NCI-H82 (cell line): ENCODE measurements around the gene RAB40C.
A peak's percentile ranks its signal among the peaks of the same experiment; 100 is the strongest.

Experiments
- DNase-seq: peaks from one replicate; lab custom pipeline; 2025; lab: John Stamatoyannopoulos, UW

The RAB40C gene

DNA sequence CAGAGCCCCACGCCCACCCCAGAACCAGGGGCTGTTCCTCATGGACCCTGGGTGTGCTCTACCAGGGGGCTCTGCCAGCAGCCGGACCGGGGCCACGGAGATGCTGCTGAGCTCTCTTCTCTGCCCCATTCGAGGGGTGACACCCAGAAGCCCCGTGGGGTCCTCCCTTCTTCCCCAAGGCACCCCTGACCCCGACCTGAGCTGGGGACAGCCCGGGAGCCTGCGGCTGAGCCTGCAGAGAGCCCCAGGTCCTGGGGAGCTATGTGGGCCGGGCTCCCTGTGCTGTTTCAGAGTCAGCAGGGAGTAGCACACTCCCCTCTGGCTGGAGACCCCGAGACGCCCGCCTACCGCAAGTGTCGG lies 30.9 kb upstream of the RAB40C start:
- DNase-seq = no peak

DNA sequence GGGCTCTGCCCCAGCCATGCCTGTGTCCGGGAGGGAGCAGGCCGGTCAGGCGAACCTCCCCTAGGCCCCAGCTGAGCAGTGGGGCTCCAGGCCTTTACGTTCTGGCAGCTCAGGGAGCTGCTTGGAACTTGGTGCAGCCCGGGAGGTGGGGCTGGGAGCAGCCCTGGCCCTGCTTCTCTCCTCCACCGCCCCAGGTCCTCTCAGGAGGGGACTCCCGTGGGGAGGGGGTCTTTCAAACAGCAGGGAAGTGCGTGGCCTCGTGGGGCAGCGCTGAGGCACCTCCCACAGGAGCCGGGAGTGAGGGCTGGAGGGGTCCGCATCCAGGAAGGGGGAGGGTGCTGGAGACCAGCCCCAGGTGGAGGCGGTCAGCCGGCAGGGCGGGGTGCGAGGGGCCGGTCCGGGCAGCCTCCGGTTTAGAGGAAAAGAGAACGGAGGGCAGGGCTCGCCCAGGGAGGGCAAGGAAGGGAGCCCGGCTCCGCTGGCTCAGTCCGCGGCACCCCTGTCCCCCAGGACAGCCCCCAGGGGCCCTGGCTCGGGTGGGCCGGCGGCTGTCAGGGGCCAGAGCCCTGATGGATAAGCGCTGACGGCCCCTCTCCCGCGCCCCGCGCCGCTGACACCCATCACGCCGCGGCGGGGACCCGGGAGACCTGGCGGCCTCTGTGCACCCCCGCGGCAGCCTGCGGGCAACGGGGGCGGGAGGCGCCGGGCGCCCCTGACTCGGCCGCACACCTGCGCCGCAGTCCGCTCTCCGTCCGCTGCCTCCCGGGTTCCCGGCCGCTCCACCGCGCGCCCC lies 30.3 kb upstream of the RAB40C start:
- DNase-seq = no peak

DNA sequence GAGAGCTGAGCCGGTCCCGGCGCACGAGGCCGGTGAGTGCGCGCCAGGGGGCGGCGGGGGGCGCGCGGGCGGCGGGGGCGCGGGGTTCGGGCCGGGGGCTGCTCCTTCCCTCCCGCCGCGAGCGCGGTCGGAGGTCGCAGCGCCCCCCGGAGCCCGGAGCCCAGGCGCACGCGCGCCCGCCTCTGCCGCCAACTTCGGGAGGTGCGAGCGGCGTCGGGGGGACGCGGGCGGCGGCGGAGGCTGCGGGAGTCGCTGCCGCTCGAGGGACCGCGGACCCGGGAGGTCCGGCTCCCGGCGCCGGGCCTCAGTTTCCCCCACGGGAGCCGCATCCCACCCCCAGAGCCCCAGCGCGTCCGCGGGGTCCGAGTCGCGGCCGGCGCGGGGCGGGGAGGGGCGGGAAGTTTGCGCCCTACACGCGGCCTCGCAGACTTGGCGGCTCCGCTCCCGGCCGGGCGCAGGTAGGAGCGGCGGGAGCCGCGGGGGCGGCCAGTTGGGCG lies 29.6 kb upstream of the RAB40C start, which contains the start of gene PRR35:
TSS of gene PRR35 (plus strand) at position 191 of the 497 bp plus-strand sequence. CDS start 2,901 bp downstream, outside the sequence.
- DNase-seq = no peak

DNA sequence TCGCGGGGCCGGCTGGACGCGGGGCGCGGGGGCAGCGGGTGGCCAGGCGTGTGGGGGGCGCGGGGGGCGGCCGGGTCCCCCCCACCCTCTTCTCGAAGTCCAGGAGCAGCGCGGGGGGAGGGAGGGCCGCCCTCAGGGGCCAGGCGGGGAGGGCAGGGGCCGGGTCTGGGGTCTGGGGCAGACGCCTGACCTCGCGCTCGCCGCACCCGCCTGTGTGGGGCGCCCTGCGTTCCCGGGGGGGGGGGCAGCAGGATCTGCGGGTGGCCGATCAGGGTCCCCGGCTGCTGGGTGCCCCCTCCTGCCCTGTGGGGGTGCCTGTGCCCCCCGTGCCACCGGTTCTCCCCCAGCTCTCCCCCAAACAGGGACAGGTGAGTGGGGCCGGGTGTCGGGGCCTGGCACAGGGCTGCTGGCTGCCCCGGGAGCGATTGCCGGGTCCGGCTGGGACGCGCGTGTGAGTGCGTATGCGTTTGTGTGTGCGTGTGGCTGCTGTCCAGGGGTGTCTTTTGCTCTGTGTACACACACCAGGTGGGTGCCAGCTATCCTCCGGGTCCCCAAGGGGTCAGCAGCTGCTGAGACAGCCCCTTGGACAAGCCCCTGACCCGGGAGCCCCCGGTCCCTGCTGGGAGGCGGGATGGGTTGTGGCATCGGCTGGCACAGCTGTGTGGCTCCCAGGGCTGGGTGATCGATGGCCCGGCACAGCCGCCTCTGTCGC lies 29.0 kb upstream of the RAB40C start:
- no peak for DNase-seq

DNA sequence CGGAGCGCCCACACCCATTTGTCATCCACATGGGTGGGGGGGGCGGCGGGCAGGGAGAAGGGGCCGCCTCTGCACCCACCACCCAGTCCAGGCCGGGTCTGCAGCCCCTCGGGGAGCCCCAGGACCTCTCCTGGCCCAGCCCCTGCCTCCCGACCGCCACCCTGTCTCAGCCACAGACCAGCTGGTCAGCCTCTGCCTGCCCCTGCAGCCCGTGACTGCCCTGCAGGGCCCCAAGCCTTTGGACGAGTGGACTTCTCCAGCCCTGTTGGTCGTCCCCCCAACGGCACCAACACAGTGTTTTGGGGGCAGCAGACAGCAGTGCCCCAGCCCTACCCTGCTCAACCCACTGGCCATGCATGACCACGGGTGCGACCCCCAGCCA lies 28.5 kb upstream of the RAB40C start:
- DNase-seq = no peak

DNA sequence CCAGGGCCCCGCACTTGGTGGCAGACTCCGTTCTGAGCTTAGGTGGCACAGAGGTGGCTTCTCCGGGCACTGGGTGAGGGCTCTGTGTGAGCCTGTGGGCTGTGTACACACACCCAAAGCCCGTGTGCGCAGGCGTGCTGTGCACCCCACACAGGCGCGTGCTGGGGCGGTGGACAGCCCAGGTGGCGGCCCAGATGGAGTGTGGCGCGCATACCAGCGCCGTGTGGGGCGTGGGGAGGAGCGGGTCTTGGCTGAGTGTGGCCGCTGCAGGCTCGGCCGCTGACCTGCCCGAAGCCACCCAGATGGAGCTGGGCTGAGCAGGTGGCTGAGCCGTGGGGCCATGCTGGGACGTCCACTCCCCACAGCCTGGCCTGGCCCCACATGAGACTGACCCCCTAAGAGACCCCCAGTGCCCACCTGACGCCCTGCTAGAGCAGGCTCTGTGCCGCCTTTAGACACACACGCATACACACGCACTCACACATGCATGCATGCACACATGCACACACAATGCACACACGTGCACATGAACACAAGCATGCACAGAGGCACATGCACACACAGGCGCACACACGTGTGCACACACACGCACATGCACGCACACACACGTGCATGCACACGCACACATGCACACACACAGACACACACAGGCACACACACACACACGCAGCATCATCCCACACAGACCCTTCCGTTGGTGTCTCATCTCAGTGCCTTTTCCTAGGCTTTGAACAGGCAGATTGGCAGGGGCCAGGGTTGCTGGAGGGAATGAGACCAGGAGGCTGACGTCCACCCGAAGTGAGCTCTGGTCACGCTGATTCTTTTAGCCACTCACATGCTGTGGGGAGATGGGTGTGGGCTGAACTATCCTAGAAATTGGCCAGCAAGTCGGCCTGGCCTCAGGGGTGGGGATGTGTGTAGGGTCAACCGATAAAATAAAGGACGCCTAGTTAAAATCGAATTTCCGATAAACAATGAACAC lies 27.6 kb upstream of the RAB40C start:
- DNase-seq = peak; percentile 28

DNA sequence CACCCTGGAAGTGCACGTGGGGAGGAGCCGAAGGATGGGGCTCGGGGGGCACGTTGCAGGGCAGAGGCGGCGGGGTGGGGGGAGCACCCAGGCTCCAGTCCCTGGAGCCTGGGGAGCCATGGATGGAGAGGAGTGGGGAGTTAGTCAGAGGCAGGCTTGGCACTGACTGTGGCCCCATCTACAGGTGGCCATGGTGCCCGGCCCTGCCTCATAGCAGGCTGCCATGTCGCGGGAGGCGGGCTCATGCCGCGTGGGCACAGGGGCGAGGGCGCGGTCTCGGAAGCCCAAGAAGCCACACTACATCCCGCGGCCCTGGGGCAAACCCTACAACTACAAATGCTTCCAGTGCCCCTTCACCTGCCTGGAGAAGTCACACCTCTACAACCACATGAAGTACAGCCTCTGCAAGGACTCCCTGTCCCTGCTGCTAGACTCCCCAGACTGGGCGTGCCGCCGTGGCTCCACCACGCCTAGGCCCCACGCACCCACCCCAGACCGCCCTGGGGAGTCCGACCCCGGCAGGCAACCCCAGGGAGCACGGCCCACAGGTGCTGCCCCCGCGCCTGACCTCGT lies 26.7 kb upstream of the RAB40C start:
- no peak for DNase-seq

DNA sequence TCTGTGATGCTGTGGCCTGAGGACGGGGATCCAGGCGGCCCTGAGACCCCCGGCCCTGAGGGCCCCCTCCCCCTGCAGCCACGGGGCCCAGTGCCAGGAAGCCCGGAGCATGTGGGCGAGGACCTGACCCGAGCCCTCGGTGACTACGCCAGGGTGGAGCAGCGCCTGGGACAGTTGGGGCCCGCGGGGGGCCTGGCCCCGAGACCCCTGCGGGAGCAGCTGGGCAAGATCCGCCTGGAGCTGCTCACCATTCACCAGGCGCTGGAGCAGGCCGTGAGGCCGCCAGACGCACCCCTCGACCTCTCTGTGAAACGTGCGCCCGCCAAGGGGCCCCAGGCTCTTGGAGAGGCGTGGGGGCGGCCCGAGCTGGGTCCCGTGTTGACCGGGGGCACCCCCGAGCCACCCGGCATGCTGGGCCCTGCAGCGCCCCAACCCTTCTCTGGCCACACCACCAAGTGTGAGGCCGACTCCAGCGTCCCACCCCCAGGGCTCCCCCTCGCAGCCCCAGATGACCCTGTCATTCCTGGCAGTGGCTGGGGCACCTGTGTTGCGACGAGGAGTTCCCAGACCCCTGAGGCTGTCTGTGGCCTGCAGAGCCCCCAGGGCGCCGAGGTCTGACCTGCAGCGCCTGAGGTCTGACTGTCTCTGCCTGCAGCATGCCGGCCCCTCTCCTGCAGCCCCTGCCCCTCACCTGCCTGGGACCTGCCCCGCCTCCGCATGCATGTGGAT lies 25.0 kb upstream of the RAB40C start:
- no peak for DNase-seq

DNA sequence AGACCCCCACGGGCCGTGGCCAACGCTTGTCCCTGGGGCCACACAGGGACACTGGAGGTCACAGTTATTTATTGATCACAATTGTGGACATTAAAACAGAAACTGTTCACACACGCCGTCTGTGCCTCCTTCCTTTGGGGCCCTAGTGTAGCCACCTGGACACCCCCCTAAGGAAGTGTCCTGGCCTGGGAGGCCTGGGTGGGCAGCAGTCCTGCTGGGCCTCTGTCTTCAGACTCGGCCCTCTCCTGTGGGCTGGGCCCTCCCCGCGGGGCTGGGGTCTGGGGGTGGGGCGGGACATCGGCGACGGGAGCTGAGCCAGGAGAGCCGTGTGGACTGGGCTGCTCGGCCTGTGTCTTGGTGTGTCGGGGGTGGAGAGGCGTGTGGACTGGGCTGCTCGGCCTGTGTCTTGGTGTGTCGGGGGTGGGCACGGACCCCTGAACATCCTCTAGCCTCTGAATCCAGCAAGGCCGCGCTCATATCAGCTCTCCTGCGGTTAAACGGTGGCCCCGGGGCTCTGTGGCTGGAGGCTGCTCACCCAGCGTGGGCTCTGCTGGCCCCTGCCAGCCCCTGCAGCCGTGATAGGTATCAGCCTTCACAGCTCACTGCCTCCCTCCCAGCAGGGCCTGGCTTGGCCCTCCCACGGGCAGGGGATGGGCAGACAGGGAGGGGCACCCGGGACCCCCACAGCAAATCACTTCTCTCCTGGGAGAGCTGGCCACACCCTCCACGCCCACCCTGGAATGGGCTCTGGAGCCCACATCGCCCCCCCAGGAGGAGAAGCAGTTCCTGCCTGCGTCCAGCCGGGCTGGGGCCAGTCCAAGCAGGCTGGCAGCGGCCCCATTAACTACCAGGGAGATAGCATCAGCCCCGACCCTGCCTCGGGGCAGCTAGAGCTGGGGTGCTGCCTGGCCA lies 24.2 kb upstream of the RAB40C start:
- no peak for DNase-seq

DNA sequence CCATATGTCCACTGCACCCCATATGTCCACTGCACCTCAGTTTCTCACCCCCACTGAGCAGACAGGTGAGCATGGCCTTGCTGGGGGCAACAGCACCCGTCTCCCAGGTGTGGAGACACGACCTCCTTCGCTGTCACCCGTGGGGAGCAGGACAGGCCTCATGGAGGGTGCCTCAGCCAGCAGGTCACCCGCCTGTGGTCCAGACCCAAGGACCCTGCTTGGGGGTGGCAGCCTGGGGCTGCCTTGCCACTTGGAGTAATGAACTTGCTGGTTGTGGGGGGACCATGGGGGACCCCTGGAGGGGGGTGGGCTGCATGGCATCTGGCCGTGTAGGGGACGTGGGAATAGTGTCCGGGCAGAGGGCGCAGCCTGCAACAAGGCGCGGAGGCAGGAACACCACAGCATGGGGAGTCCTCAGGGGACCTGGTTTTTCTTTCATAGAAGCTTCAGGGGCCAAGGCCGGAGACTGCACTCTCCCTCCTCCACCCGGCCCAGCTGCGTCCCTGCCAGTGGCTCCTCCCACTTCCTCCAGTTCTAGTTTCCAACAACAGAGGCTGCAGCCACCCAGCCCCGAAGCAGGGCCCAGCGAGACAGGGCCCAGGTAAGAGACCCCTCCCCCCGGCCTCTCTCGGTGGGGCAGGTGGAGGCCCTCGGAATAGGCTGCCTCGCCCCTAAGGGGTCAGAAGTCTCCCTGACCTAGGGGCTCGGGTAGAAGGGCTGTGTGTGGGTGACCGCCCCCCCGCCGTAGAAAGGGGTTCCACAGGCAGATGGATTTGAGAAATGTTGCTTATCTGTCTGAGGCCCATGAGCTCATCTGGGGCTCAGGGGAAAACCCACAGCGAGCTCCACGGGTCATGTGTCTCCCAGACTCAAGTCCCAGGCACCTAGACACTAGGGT lies 23.1 kb upstream of the RAB40C start, which contains the start of gene NHLRC4:
TSS of gene NHLRC4 (plus strand) at position 531 of the 898 bp plus-strand sequence. CDS start 1,043 bp downstream, outside the sequence.
- DNase-seq = peak; percentile 69

DNA sequence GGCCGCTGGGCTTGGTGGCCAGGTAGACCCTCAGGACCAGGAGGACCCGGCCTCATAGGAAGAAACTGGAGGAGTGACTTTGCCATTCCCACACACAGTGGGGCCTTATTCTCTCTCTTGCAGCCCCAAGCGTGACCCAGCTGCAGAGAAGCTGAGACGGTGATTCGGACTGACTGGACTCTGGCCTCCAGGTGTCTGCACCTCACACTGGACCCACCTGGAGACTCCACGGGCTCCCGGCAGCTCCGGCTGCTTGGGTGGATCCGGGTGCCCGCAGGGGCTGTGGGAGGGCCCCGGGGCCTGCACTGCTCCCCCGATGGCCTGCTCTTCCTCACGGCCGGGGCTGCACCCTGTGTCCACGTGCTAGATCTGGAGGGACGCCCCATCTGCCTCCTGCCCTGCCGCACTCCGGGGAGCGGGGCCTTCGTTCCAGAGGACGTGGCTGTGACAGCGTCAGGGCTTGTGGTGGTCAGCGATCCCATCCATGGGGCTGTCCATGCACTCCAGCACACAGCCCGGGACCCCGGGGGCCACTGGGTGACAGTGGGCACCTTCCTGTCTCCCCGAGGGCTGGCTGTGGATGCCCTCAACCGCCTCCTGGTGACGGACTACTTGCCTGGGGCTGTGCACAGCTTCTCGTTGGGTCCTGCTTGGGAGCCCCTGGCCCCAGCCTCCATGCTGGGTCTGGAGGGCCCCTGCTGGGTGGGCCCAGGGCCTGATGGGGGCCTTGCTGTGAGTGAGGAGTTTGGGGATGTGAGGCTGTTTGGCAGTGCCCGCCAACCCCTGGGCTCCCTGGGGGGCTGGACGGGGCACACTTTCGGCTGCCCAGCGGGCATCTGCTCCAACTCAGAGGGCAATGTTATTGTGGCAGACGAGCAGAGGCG lies 22.3 kb upstream of the RAB40C start:
- no peak for DNase-seq

DNA sequence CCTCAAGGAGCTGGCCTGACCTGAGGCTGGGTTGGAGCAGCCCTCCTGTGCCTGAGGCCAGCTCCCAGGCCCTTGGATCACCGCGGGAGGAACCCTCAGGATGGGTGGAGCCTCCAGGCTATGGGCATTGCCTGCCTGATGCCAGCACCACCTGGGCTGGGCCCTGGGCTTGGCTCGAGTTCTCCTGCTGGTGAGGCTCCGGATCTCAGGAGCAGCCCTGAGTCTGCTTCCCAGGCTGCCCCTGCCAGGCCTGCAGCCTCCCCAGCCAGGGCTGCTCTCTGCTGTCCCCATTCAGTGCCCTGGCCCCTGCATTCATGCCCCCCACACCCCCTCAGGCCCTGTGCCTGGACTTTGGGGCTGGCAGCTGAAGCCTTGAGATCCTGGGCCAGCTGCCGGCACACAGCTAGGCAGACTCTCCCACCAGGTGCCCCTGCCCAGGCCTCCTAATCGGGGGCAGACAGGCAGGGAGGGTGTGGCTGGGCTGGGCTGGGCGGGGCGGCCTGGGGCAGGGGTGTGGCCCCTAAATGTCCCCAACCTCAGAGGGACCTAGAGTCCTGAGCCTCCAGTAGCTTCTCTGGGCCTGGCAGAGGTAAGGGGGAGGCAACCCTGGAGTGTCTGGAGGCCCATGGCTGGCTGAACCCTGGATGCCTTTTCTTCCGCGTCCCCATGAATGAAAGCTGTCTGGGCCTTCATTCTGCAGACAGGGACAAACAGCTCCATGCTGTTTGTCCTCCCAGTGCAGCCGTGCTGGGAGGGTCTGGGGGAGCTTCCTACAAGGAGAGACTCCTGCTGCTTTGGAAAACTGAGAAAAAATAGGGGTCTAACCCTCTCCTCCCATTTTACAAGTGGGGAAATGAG lies 21.2 kb upstream of the RAB40C start:
- DNase-seq = no peak

DNA sequence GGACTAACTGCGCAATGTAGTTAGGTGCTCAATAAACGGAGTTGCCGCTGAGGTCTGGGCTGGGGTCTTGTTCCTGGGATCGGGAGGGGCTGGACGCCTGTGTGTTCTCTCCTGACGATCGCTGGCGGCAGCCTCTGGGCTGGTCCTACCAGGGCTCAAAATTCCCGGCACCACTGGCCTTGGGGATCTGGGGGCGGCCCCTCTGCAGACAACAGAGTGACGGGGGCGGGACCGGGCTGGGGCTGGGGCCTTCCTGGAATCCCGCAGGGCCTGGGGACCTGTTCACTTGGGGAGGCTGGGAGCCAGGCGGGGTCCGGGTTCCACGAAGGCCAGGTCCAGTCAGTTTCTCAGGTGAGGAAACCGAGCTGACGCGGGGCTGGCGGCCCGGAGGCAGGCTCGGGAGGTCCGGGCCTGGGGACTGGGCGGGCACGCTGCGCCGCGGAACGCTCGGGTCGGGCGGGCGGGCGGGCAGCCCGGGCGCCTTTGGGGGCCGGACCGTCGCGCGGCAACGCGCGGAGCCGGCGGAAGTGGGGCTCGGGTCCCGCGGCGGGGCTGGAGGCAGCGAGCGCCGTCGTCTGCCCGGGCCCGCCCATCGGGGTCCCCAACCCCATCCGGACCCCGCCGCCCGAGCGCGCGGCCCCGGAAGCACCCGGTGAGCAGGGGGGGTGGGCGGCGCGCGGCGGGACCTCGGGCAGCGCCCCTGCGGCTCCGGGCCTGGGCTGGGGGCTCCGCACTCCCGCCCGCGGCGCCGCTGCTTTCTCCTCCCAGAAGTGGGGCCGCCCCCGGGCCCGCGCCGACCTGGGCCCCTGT lies 20.2 kb upstream of the RAB40C start, which contains the start of gene PIGQ:
TSS of gene PIGQ (plus strand) at position 524 of the 810 bp plus-strand sequence. CDS start 4,107 bp downstream, outside the sequence.
- DNase-seq = peak; percentile 73

DNA sequence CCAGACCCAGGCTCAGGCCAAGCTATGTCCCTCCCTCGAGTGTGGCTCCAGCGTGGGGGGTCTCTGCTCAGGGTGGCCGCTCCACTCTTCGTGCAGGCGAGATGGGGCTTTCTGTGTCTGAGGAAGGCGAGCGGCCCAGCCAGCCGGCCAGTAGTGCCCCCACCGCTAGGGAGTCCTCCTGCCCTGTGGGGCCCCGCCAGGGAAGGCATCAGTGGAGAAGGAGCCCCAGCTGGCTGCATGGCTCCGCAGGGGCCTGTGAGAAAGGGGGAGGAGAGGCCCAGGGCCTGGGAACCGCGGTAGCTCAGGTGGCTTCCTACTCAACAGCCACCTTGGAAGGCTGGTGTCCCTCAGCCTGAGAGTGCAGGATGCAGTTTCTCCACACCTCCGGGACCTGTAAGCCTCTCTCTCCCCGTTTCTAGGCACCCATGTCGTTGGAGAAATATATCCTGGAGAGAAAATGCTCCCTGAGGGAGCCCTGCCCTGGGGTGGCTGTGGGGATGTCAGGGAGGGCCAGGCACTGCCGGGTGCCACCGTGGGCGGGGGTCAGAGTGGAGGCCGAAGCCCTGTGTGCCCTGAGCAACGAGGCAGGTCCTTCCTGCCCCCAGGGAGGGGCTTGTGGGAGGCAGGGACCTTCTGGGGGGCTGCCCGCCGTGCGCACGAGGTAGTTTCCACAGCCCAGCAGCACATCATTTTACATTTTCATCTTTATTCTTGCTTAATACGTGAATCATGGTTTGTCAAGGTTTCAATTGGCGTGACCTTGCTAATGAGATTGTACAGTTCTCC lies 16.8 kb upstream of the RAB40C start:
- no peak for DNase-seq
